ENCODE results near the gene CHST9.
"Not testable (repeated sequence)": the region's sequence is repeated elsewhere in the genome, so short reads cannot be mapped to it uniquely, and the experiment has no call there.

The CHST9 gene

DNA sequence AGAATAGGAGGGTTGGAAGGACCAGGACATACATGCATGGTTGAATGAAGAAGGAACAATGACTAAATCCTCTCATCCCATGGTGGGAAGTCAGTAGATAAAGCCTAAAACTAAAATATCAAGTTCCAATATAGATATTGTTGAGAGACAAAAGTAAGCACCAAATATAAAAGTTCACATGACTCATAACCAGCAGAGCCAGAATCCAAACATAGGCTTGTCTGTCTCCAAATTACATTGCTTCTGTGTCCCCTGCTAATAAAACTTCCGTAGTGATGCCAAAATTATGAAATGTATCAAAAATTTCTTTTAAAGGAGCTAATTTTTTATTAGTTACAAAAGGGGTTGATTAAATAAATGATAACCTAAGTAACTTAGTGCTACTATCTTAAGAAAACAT is 19.7 kb downstream of the CHST9 start:
- DNase-seq: no peak

DNA sequence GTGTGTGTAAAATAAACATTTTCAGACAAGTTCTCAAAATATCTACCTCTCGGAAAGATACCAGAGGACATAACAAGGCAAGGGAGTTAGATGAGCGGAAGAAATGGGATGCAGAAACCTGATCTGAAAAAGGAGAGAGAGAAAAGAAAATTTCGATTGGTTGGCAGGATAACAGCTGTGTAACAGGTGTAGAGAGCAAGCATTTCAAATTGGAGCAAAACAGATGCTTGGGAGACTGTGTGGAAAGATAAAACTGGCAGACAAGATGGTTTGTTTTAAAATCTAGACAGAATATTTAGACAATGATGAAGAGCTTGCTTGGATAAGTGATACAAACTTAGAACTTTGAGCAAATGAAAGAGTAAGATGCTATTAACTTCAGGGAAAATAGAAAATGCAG is 20.2 kb downstream of the CHST9 start:
- DNase-seq: no peak

- not testable (repeated sequence) for DNase-seq
Measured at GRCh38 chr18:27163197-27163716, 21.9 kb downstream of the CHST9 start.

GRCh38 chr18:27149240-27149639 is 35.9 kb downstream of the CHST9 start:
- DNase-seq: not testable (repeated sequence)

DNA sequence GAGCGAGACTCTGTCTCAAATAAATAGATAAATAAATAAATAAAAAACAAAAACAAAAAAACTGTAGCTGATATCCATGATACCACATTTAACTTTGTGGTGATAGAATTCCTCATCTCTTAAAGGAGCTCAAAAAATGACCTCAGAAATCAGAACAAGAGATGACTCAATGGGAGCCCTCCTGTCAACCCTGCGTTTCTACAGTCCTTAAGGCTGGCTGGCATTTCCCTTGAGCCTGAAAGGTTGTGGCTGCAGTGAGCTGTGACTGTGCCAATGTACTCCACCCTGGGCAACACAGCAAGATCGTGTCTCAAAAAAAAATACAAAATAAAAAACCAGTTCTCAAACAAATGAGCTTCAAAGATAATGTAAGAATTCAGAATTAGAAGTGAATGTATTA is 40.4 kb downstream of the CHST9 start:
- no peak for DNase-seq

GRCh38 chr18:27143580-27144287 is 41.4 kb downstream of the CHST9 start:
- DNase-seq: no peak

GRCh38 chr18:27142891-27143290 is 42.2 kb downstream of the CHST9 start:
- DNase-seq: no peak

- DNase-seq: no peak
Measured at GRCh38 chr18:27141876-27142275, 43.2 kb downstream of the CHST9 start.

DNA sequence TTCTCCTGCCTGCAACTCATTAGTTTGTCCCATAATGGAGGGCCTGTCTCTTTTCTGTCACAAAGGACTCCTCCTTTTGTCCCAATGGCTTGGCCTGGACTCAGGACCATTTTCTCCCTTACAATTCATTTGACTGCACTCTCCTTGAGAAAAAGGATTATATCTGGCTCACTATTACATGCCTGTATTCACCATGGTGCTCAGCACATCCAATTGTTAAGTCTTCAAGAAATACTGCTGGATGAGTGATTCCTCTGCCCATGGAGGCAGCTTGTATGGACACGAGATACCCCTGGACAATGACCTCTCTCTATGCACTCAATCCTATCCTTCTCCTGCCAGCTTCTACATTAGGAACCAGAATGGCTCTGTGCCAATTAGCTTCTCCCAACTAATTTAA is 47.0 kb downstream of the CHST9 start:
- no peak for DNase-seq

- DNase-seq: no peak
Measured at GRCh38 chr18:27136208-27136535, 48.9 kb downstream of the CHST9 start.

- DNase-seq: no peak
Measured at GRCh38 chr18:27135504-27136207, 49.5 kb downstream of the CHST9 start.

- DNase-seq: no peak
Measured at GRCh38 chr18:27130065-27130630, 55.0 kb downstream of the CHST9 start.

GRCh38 chr18:27124196-27124595 is 60.9 kb downstream of the CHST9 start:
- no peak for DNase-seq

DNA sequence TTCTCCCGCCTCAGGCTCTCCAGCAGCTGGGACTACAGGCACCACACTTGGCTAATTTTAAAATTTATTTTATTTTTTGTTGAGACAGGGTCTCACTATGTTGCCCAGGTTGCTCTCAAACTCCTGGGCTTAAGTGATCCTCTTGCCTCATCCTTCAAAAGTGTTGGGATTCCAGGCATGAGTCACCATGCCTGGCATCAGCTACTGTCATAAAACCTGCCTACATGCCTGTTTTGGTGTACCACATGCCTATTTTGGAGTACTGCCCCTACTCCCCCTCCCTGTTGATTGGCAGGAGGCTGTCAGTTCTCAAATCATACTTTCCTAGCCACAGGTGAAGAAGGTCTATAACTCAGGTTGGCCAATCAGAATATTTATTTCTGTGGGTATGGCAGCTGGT is 64.0 kb downstream of the CHST9 start:
- DNase-seq: no peak

- DNase-seq: no peak
Measured at GRCh38 chr18:27120246-27120645, 64.9 kb downstream of the CHST9 start.

DNA sequence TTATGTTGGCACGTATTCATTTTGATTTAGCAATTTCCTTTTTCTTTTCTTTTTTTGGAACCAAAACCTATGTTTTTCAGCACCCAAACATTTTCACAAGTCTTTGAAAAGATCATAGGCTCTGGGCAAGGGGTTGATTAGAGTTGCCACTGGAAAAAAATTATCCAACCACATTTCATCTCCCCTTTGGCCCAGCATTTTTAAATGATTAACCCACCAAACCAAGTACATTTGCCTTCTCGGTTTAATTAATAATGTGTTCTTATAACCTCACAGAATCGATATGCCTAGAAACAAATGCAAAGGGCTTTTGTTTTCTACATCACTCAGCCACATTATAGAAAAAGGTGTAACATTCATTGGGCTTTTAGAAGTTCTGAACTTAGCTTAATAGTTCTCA is 66.1 kb downstream of the CHST9 start:
- no peak for DNase-seq

- DNase-seq: no peak
Measured at GRCh38 chr18:27114842-27115241, 70.3 kb downstream of the CHST9 start.

DNA sequence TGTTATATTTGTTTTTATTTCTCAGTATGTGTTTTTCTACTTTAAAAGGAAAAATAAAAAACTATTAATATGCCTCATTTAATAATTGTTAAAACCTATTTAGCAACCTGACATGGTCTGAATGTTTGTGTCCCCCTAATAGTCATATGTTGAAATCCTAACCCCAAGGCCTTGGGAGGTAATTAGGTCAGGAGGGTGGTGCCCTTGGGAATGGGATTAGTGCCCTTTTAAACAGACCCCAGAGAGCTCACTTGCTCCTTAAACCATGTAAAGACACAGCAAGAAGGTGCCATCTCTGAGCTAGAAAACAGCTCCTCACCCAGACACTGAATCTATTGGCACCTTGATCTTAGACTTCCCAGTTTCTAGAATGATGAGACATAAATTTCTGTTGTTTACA is 71.8 kb downstream of the CHST9 start:
- DNase-seq: no peak

DNA sequence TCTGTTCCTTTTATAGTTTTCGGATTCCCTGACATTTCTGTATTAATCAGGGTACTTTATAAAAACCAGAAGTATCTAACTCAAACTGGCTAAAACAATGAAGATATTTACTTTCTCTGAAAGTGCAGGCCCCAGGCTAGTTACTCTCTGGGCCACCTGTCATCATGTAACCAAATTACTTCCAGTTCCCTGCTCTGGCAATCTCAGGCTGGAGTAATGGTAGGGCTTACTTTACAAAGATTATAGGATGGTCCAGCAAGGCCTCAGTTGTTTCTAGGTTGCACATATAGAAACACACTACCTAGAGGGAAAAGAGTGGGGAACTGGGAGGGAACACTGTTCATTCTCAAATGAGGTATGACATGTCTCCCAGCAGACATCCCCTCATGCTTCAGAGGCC is 74.8 kb downstream of the CHST9 start:
- DNase-seq: no peak

DNA sequence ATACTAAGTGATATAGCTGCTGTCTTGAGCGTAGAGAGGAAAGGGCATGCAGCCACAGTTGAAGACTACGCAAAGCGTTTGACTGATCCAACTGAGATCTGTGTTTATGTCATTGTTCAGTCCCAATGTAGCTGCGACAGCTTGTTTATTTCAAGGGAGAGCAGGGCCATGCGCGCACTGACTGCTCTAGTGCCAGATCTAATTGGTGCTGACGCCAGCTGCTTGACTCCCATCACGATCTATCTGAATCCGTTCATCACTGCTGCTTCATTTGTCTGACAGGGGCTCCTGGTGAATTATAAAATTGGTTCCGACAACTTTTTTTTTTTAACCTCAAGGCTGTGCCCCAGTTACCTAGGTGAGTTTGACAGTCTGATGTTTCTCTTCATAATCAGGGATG is 75.7 kb downstream of the CHST9 start:
- no peak for DNase-seq

GRCh38 chr18:27108842-27109241 is 76.3 kb downstream of the CHST9 start:
- no peak for DNase-seq

DNA sequence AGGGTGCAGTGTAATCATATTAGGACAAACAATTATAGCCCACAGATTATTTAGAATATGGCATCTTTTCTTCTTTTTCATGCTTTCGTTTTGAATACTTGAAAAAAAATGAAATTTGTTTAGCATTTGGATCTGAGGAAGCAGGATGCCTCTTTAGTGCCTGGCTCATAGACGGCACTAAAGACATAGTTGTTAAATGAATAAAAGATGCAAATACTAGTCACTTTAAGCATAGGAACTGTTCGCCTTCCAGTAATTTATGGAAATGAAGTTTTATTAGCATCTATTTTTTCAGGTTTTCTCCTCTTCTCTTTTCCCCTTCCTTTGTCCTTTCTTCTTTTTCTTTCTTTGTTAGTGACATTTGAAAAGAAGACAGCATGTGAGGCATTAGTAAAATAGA is 80.4 kb downstream of the CHST9 start:
- DNase-seq: no peak

- DNase-seq: no peak
Measured at GRCh38 chr18:27094621-27095020, 90.5 kb downstream of the CHST9 start.

- DNase-seq: not testable (repeated sequence)
Measured at GRCh38 chr18:27093290-27093689, 91.8 kb downstream of the CHST9 start.
